ENCODE measurements around the gene FANCE.

The FANCE gene

GRCh38 chr6:35483062-35483461 lies 30.9 kb downstream of the FANCE start:
- DNase-seq (ENCODE audit: low read depth, low spot score): no peak
- no peak overlapping the region for H3K27ac ChIP-seq

- no peak for DNase-seq (ENCODE audit: low read depth, low spot score)
- peak overlapping the region; percentile 98 for H3K27ac ChIP-seq
Measured at GRCh38 chr6:35483490-35483889, 31.4 kb downstream of the FANCE start.

GRCh38 chr6:35483893-35484645 lies 31.9 kb downstream of the FANCE start:
- peak overlapping the region; percentile 98 for H3K27ac ChIP-seq
- DNase-seq (ENCODE audit: low read depth, low spot score): no peak

- DNase-seq (ENCODE audit: low read depth, low spot score): no peak
- peak overlapping the region; percentile 98 for H3K27ac ChIP-seq
Measured at GRCh38 chr6:35484921-35485392, 32.8 kb downstream of the FANCE start.

- H3K27ac ChIP-seq: peak overlapping the region; percentile 98
- no peak for DNase-seq (ENCODE audit: low read depth, low spot score)
Measured at GRCh38 chr6:35485402-35485877, 33.3 kb downstream of the FANCE start.

GRCh38 chr6:35486005-35486925 lies 34.1 kb downstream of the FANCE start:
- peak overlapping the region; percentile 98 for H3K27ac ChIP-seq
- DNase-seq (ENCODE audit: low read depth, low spot score): peak; percentile 93

GRCh38 chr6:35487658-35488516 lies 35.7 kb downstream of the FANCE start:
- DNase-seq (ENCODE audit: low read depth, low spot score): no peak
- peak overlapping the region; percentile 98 for H3K27ac ChIP-seq

- no peak for DNase-seq (ENCODE audit: low read depth, low spot score)
Measured at GRCh38 chr6:35488517-35488862, 36.4 kb downstream of the FANCE start.

GRCh38 chr6:35489066-35489465 lies 36.9 kb downstream of the FANCE start:
- DNase-seq (ENCODE audit: low read depth, low spot score): no peak
- H3K27ac ChIP-seq: peak overlapping the region; percentile 98

More at GRCh38 chr6:35488517-35488862, 36.4 kb downstream of the FANCE start:
- H3K27ac ChIP-seq: peak overlapping the region; percentile 98

- no peak for DNase-seq (ENCODE audit: low read depth, low spot score)
- peak overlapping the region; percentile 98 for H3K27ac ChIP-seq
Measured at GRCh38 chr6:35489995-35490791, 38.1 kb downstream of the FANCE start.

GRCh38 chr6:35490821-35491557 lies 38.9 kb downstream of the FANCE start:
- no peak for DNase-seq (ENCODE audit: low read depth, low spot score)
- H3K27ac ChIP-seq: peak overlapping the region; percentile 98

- no peak overlapping the region for H3K27ac ChIP-seq
- DNase-seq (ENCODE audit: low read depth, low spot score): no peak
Measured at GRCh38 chr6:35491558-35492257, 39.6 kb downstream of the FANCE start.

- H3K27ac ChIP-seq: no peak overlapping the region
- DNase-seq (ENCODE audit: low read depth, low spot score): no peak
Measured at GRCh38 chr6:35492258-35492973, 40.3 kb downstream of the FANCE start.

- no peak for DNase-seq (ENCODE audit: low read depth, low spot score)
- no peak overlapping the region for H3K27ac ChIP-seq
Measured at GRCh38 chr6:35492974-35493284, 40.8 kb downstream of the FANCE start.

GRCh38 chr6:35493307-35493983 lies 41.3 kb downstream of the FANCE start:
- no peak for DNase-seq (ENCODE audit: low read depth, low spot score)
- peak overlapping the region; percentile 34 for H3K27ac ChIP-seq

- no peak for DNase-seq (ENCODE audit: low read depth, low spot score)
- H3K27ac ChIP-seq: peak overlapping the region; percentile 34
Measured at GRCh38 chr6:35494161-35494563, 42.0 kb downstream of the FANCE start.

Measured in epithelial cell of prostate (primary cell).